ENCODE data around the gene ASMTL.
A peak's percentile ranks its signal among the peaks of the same experiment; 100 is the strongest.
"Not testable (repeated sequence)": the region's sequence is repeated elsewhere in the genome, so short reads cannot be mapped to it uniquely, and the experiment has no call there.

Gene ASMTL

GRCh38 chrX:1453951-1454785 is 1.5 kb upstream of the ASMTL start:
- DNase-seq (ENCODE audit: low spot score), result peak; percentile 92

- peak; percentile 93 for DNase-seq (ENCODE audit: low spot score)
Measured at GRCh38 chrX:1453395-1453783, 680 bp upstream of the ASMTL start.

GRCh38 chrX:1451661-1452515 is 821 bp downstream of the ASMTL start:
- DNase-seq (ENCODE audit: low spot score), result no peak

GRCh38 chrX:1451251-1451660 is 1.5 kb downstream of the ASMTL start:
- no peak for DNase-seq (ENCODE audit: low spot score)

GRCh38 chrX:1450361-1451161 is 2.1 kb downstream of the ASMTL start:
- no peak for DNase-seq (ENCODE audit: low spot score)

GRCh38 chrX:1449823-1450149 is 2.9 kb downstream of the ASMTL start:
- DNase-seq (ENCODE audit: low spot score), result no peak

GRCh38 chrX:1449036-1449822 is 3.5 kb downstream of the ASMTL start:
- DNase-seq (ENCODE audit: low spot score), result no peak

- DNase-seq (ENCODE audit: low spot score), result not testable (repeated sequence)
Measured at GRCh38 chrX:1448573-1449001, 4.1 kb downstream of the ASMTL start.

GRCh38 chrX:1447969-1448572 is 4.6 kb downstream of the ASMTL start:
- DNase-seq (ENCODE audit: low spot score), result not testable (repeated sequence)

- peak; percentile 2 for DNase-seq (ENCODE audit: low spot score)
Measured at GRCh38 chrX:1446984-1447968, 5.4 kb downstream of the ASMTL start.

- DNase-seq (ENCODE audit: low spot score), result peak; percentile 1
Measured at GRCh38 chrX:1444561-1445500, 7.9 kb downstream of the ASMTL start.

GRCh38 chrX:1443496-1444075 is 9.1 kb downstream of the ASMTL start:
- peak; percentile 1 for DNase-seq (ENCODE audit: low spot score)

- peak; percentile 0 for DNase-seq (ENCODE audit: low spot score)
Measured at GRCh38 chrX:1442724-1443367, 9.9 kb downstream of the ASMTL start.

- peak; percentile 4 for DNase-seq (ENCODE audit: low spot score)
Measured at GRCh38 chrX:1442016-1442665, 10.6 kb downstream of the ASMTL start.

GRCh38 chrX:1440506-1440905 is 12.2 kb downstream of the ASMTL start:
- DNase-seq (ENCODE audit: low spot score), result no peak

GRCh38 chrX:1435241-1435895 is 17.3 kb downstream of the ASMTL start:
- DNase-seq (ENCODE audit: low spot score), result no peak

- no peak for DNase-seq (ENCODE audit: low spot score)
Measured at GRCh38 chrX:1434871-1435240, 17.9 kb downstream of the ASMTL start.

Measured in iPS-NIHi11 (cell line).